Lower leg skin (tissue), 3 donors: Measurements from ENCODE around the gene NAV2.

Experiments used
- POLR2A ChIP-seq, 2 donors: fragments of 450-650 bp; IDR thresholded peaks; one replicate each; pipeline ENCODE4 v1.6.1; 2016 to 2017; ENCODE audit warnings: antibody characterized with exemption in 2 of 2, mild to moderate bottlenecking in 1 of 2, moderate library complexity in 1 of 2
- TF ChIP-seq, protein P1 (sequence below), 3 donors: fragments of 450-650 bp; IDR thresholded peaks; one replicate each; pipeline ENCODE4 v1.5.1; 2016; ENCODE audit warnings: antibody characterized with exemption in 3 of 3, mild to moderate bottlenecking in 3 of 3, moderate library complexity in 2 of 3

DNA sequence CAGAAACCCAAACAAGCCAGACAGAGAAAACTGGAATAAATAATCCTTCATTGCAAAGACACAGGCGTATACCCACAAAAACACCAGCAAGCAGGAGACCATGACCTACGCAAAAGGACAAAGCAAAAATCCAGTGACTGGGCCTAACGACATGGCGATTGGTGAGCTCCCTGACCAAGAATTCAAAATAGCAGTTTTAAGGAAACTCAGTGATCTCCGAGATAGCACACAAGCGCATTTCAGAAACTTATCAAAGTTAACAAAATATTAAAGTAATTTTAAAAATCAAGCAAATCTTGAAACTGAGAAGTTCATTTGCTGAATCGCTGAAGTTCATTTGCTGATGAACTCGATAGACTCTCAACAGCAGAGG, 420.0 kb downstream of the NAV2 start:
- TF ChIP-seq, protein P1, sequence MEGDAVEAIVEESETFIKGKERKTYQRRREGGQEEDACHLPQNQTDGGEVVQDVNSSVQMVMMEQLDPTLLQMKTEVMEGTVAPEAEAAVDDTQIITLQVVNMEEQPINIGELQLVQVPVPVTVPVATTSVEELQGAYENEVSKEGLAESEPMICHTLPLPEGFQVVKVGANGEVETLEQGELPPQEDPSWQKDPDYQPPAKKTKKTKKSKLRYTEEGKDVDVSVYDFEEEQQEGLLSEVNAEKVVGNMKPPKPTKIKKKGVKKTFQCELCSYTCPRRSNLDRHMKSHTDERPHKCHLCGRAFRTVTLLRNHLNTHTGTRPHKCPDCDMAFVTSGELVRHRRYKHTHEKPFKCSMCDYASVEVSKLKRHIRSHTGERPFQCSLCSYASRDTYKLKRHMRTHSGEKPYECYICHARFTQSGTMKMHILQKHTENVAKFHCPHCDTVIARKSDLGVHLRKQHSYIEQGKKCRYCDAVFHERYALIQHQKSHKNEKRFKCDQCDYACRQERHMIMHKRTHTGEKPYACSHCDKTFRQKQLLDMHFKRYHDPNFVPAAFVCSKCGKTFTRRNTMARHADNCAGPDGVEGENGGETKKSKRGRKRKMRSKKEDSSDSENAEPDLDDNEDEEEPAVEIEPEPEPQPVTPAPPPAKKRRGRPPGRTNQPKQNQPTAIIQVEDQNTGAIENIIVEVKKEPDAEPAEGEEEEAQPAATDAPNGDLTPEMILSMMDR (IDR thresholded peaks at IDR 0.05) = no peak
- no peak for TF ChIP-seq POLR2A (IDR thresholded peaks at IDR 0.05)
